Mesenteric fat pad (tissue), 1 donor: ENCODE data around the gene CSNK1D. TPM values are rescaled to one million over a fixed set of nuclear protein-coding genes. Genes with fewer than 3 reads are reported as not detected.

Source experiments
- DNase-seq: peaks from one replicate; pipeline ENCODE4 v3.0.0-alpha.2; 2020; ENCODE audit warnings: low spot score
- total RNA-seq: library from RNA; stranded (reverse); fragmentation: NEBNext Ultra II Directional; extraction: Animal tissue kit (Norgen Biotek cat#: 25700); gene quantifications from one replicate; pipeline ENCODE4 v1.2.1, GENCODE V29; 2021
- donor health status: DM: yes; HTN: yes; CAD: no.

CSNK1D gene
- total RNA-seq, 1 donor from 2014 or later, result 171 TPM

DNA sequence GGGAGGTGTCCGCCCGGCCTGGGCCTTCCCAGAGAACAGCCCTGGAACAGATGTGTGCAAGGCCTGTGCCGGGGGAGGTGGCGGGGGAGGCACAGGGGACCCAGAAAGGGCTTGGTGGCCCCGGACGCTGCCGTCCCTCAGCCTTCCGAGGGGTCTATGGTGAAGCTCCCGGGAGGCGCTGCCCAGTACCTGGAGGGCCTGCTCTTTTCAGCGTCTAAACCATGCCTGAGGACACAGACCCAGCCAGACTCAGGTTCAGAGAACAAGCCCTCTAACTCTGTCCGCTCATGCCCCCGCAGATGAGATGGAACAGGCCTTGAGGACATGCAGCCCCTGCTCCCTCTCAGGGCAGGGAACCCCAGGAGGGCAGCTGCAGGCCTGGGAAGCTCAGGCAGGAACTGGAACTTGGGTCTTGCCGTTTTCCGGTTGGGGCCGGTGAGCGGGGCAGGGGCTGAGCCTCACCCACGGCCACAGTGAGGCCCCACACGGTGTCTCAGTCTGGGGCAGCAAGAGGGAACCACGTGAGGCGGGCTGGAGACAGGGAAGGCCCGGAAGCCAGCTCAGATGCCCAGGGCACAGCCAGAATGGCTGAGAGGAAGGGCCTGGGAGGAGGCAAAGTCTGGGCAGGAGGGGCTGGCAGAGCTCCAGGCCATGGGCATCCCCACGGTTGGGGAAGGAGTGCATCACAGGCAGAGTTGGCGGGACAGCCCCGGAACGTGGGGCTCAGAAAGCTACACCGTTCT, 32.1 kb downstream of the CSNK1D start:
- no peak for DNase-seq

GRCh38 chr17:82240506-82241182, 32.9 kb downstream of the CSNK1D start:
- no peak for DNase-seq

GRCh38 chr17:82239926-82240505, 33.5 kb downstream of the CSNK1D start:
- DNase-seq, result no peak

- DNase-seq, result no peak
These were observed 34.0 kb downstream of the CSNK1D start for GRCh38 chr17:82239401-82239925.

DNA sequence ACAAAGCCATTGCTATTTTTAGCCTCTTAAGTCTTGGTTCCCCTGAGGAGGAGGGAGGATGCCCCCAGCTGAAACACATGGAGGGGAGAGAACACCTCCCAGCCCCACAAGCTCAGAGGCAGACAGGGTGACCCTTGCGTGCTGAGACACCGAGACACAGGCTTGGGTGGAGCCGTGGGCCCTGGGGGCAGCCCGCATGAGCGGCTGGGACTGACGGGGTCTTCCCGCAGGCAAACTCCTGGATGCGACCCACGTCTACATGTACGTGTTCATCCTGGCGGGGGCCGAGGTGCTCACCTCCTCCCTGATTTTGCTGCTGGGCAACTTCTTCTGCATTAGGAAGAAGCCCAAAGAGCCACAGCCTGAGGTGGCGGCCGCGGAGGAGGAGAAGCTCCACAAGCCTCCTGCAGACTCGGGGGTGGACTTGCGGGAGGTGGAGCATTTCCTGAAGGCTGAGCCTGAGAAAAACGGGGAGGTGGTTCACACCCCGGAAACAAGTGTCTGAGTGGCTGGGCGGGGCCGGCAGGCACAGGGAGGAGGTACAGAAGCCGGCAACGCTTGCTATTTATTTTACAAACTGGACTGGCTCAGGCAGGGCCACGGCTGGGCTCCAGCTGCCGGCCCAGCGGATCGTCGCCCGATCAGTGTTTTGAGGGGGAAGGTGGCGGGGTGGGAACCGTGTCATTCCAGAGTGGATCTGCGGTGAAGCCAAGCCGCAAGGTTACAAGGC, 34.9 kb downstream of the CSNK1D start:
- no peak for DNase-seq

GRCh38 chr17:82237746-82238471, 35.6 kb downstream of the CSNK1D start:
- no peak for DNase-seq

DNA sequence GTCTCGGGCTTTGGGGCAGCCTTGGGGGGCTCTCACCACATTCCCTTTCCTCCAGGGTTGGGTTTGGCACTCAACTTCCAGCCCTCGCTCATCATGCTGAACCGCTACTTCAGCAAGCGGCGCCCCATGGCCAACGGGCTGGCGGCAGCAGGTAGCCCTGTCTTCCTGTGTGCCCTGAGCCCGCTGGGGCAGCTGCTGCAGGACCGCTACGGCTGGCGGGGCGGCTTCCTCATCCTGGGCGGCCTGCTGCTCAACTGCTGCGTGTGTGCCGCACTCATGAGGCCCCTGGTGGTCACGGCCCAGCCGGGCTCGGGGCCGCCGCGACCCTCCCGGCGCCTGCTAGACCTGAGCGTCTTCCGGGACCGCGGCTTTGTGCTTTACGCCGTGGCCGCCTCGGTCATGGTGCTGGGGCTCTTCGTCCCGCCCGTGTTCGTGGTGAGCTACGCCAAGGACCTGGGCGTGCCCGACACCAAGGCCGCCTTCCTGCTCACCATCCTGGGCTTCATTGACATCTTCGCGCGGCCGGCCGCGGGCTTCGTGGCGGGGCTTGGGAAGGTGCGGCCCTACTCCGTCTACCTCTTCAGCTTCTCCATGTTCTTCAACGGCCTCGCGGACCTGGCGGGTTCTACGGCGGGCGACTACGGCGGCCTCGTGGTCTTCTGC, 36.3 kb downstream of the CSNK1D start:
- no peak for DNase-seq

DNA sequence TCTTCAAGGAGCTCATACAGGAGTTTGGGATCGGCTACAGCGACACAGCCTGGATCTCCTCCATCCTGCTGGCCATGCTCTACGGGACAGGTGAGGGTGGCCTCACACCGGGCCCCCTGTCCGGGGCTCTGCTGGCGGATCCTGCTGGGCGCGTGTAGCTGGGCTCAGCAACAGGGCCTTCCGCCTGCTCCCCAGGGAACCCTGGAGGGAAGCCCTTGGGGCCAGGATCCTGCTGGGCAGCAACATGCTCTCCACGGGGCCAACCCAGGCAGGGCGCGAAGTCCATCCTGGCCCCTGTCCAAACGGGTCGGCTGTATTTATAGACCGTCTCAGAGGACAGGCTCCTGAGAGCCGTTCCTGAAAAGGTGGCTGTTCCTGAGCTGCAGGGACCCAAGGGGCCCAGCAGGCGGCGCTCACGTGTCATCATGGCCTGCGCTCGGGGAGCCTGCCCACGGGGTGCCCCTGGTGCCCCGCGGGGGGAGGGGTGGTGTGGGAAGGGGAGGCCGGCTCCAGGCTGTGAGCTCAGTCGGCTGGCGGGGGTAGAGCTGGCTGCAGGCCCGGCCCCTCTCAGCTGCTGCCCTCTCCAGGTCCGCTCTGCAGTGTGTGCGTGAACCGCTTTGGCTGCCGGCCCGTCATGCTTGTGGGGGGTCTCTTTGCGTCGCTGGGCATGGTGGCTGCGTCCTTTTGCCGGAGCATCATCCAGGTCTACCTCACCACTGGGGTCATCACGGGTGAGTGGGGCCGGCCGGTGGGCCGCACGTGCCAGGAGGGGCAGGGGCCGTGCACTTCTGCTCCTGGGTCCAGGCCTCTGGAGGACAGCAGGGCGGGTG, 37.1 kb downstream of the CSNK1D start:
- DNase-seq, result no peak

DNA sequence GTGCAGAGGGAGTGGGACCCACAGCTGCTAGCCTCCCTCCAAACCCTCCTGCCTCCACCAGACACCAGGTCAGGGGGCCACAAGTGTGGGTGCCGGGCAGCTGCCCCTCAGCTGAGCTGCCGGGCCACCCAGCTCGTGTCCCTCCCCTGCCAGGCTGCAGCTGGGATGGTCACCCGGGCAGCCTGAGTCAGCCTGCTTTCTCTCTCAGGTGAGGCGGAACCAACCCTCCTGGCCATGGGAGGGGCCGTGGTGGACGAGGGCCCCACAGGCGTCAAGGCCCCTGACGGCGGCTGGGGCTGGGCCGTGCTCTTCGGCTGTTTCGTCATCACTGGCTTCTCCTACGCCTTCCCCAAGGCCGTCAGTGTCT, 37.7 kb downstream of the CSNK1D start:
- no peak for DNase-seq

DNA sequence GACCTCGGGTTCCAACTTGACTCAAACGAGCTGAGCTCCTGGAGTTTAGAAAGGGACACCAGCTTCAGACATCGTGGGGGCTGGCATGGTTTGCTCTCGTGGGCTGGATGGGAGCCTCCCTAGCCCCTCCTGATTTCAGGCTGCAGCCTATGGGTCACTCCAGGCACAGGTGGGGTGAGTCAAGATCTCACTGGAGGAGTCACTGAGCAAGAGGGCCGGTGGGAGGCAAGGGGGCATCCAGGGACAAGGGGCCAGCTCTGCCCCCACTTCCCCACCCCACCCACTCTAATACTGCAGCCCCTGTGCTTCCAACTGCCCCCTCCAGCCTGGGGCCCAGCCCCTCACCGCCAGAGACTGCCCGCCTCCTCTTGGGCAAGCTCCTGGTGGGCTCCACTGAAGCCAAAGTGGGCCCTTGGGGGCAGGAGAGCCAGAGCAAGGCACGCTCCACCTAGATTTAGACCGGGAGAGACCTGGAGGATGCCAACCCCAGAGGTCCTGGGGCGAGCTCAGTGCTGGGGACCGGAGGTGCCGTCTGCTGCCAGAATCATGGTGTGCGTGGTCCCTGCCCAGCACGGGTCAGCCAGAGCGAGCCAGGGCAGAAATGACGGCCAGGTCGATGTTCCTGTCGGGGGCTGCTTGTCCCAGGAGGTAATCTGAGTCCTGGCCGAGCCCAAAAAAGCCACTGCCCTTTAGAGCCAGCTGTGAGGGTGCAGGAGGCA, 38.3 kb downstream of the CSNK1D start:
- DNase-seq, result no peak

GRCh38 chr17:82234211-82235055, 39.1 kb downstream of the CSNK1D start:
- no peak for DNase-seq

- no peak for DNase-seq
These were observed 40.4 kb downstream of the CSNK1D start for GRCh38 chr17:82232876-82233785.

- DNase-seq, result no peak
These were observed 41.1 kb downstream of the CSNK1D start for GRCh38 chr17:82232322-82232820.

DNA sequence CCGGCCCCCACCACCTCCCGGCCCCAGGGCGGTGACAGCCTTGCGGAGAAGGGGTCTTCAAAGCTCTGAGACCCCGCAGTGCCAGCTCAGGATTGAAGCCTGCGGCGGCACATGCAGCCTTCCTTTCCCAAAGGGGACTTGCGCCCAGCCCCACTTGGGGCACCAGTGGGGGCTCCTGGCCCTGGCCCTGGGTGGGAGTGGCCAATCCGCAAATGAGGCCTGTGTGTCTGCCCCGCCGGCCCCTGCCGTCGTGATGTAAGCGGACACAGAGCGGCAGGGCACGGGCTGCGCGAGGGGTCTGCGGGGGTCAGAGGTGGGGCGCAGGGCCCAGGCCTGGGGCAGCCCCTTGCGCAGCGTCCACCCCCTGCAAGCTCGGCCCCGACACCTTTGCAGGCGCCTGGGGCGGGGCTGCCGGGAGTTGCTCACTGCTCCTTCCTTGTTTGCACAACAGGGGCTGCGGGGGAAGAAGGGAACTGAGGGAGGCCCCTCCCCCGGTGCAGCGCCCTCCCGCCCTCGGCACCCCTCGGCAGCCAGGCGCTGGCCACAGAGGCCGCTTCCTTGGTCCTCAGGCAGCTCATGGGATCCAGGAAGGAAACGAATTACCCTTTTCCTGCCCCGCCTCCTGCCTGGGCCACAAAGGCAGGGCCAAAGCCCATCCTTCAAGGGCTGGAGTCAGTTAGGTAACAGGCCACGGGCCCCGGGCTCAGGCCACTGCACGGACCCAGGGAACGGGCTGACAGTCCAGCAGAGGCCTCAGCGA, 41.8 kb downstream of the CSNK1D start:
- peak; percentile 95 for DNase-seq

DNA sequence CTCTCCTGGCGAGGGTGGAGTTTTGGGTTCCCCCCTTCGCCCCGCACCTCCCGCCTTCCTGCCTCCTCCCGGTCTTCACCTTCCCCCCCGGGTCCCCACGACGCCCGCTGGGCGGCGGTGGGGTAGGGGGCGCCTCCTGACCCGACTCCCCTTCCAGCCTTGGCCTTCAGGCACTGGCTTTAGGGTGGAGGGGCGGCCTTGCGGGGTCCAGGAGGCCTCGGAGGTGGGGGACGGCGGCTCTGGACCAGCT, 42.3 kb downstream of the CSNK1D start:
- DNase-seq, result no peak

DNA sequence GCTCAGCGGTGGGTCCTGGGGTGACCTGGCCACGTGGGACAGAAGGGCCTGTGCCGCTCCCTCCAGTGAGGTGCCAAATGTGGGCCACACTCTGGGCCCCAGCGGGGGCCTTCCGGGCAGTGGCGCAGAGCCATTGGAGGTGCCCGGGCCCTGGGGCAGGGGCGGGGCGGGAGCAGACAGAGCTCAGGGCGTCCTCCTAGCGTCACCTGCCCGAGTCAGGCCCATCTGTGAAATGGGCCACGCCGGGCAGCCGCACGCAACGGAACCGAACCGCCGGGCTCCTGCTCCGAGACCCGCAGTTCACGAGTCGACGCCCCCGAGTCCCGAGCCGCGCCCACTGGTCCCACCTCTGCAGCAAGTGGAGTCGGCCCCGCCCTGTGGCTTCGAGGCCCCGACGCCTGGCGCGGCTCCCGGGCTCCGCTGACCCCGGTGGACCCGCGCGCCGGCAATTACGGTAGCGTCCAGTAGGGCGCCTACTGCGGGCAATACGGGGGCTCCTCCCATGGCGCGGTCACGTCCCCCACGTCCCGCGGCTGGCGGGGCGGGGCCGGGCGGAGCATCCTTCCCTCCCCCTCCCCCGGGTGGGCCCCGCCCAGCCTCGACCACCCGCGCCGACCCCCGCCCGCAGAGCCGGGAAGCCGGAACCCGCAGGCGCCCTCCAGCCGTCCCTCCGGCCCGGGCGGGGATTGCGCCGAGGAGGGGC, 42.7 kb downstream of the CSNK1D start:
- DNase-seq, result peak; percentile 96
